ENCODE results near the gene CD8B.

Gene CD8B

GRCh38 chr2:86793752-86794151 is 67.9 kb downstream of the CD8B start:
- DNase-seq: peak; percentile 69

GRCh38 chr2:86791573-86791972 is 70.1 kb downstream of the CD8B start:
- no peak for DNase-seq

GRCh38 chr2:86790676-86791572 is 70.8 kb downstream of the CD8B start, which contains the start of gene CD8A:
CD8A (minus strand) TSS chr2:86790913; CDS start chr2:86790825, 88 bp downstream.
- DNase-seq: peak; percentile 91

- DNase-seq: peak; percentile 83
Measured at GRCh38 chr2:86790134-86790675, 71.5 kb downstream of the CD8B start.

- peak; percentile 69 for DNase-seq
Measured at GRCh38 chr2:86789687-86790133, 72.0 kb downstream of the CD8B start.

- DNase-seq: peak; percentile 85
Measured at GRCh38 chr2:86788881-86789686, 72.6 kb downstream of the CD8B start.

- DNase-seq: no peak
Measured at GRCh38 chr2:86788165-86788564, 73.5 kb downstream of the CD8B start.

- no peak for DNase-seq
Measured at GRCh38 chr2:86787736-86788135, 74.0 kb downstream of the CD8B start.

- peak; percentile 87 for DNase-seq
Measured at GRCh38 chr2:86786001-86786536, 75.6 kb downstream of the CD8B start.

GRCh38 chr2:86785456-86785855 is 76.2 kb downstream of the CD8B start:
- DNase-seq: peak; percentile 87

GRCh38 chr2:86783615-86784339 is 77.9 kb downstream of the CD8B start:
- DNase-seq: peak; percentile 74

GRCh38 chr2:86782748-86783147 is 78.9 kb downstream of the CD8B start:
- no peak for DNase-seq

- no peak for DNase-seq
Measured at GRCh38 chr2:86781363-86781762, 80.3 kb downstream of the CD8B start.

GRCh38 chr2:86779971-86780370 is 81.7 kb downstream of the CD8B start:
- no peak for DNase-seq

- DNase-seq: no peak
Measured at GRCh38 chr2:86778957-86779356, 82.7 kb downstream of the CD8B start.

GRCh38 chr2:86776532-86776931 is 85.2 kb downstream of the CD8B start:
- no peak for DNase-seq

GRCh38 chr2:86775338-86775737 is 86.3 kb downstream of the CD8B start:
- DNase-seq: no peak

GRCh38 chr2:86774862-86775261 is 86.8 kb downstream of the CD8B start:
- DNase-seq: no peak

- DNase-seq: no peak
Measured at GRCh38 chr2:86772611-86773010, 89.1 kb downstream of the CD8B start.

- DNase-seq: no peak
Measured at GRCh38 chr2:86770816-86771301, 90.8 kb downstream of the CD8B start.

GRCh38 chr2:86769838-86770237 is 91.8 kb downstream of the CD8B start:
- no peak for DNase-seq
